ENCODE measurements around the gene ZFAND2A.
A peak's percentile ranks its signal among the peaks of the same experiment; 100 is the strongest.
"Not testable (repeated sequence)": the region's sequence is repeated elsewhere in the genome, so short reads cannot be mapped to it uniquely, and the experiment has no call there.

The ZFAND2A gene

DNA sequence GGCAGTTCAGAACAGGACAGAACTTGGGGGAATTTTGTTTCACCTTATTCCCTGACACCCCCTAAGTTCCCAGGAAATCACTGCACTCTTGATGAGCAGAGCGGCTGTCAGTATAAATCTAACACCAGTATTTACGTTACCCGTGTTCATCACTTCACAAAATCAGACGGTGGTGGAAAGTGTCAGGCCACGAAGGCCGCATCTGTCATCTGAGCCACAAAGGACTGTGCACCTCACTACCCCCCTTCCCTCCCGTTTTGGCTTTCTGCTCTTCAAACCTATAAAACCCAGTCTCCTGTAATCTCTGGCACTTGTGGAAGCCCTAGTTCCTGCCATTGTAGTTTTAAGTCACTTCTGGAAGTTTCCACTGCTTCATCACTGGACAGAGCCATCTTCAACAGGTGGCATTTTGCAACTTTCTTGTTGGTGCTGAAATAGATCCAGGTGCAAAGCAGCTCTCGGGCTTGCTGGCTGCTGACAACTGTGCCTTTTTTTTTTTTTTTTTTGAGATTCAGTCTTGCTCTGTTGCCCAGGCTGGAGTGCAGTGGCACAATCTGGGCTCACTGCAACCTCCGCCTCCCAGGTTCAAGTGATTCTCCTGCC is 9.5 kb downstream of the ZFAND2A start:
- DNase-seq: no peak

DNA sequence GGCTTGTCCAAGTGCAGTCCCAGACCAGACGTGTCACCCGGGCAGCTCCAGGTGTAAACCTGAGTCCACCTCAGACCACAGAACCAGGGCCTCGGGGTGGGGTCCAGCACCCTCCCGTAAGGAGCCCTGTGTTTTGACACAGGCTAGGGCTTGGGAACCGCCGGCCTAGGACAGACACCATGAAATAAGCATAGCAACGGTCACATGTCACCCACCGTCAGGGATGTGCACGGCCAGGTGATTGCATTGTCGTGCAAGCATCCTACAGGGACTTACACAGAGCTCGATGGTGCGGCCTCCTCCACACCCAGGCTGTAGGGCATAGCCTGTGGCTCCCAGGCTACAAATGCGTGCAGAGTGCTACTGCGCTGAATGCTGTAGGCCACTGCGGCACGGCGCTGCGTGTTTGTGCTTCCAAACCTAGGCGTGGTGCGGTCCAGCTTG is 10.6 kb downstream of the ZFAND2A start:
- no peak for DNase-seq

DNA sequence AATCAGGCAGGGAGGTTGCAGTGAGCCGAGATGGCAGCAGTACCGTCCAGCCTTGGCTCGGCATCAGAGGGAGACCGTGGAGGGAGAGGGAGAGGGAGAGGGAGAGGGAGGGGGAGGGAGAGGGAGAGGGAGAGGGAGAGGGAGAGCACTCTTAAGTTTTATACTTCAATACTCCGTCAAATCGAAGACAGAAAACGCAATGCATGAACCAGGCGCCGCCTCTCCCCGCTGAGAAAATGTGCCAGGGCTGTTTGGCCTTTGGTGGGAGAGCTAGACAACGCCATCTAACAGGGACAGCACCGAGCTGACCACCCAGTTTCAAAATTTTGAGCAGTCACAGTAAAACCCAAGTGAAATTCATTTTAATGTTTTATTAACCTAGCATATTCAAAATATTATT is 12.1 kb downstream of the ZFAND2A start:
- not testable (repeated sequence) for DNase-seq

DNA sequence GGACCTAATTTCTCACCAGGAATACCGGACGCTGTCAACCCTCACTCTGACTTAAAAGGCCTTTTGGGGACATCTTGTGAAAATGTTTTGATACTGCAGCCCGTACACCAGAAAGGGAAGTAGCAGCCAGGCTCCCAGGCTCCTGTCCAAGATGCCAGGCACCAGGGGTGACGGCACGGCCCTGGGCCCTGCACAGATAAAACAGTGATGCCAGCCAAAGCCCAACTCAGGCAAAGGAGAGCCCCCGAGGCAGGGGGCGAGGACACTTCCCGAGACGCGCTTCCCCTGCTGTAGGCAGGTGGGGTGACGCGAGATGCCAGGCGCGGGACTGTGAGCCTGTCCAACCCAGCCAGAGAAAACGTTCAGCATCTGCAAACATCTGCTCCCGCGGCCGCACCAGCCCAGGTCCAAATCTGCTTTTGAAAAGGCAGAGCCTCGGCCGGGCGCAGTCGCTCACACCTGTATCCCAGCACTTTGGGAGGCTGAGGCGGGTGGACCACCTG is 15.7 kb downstream of the ZFAND2A start:
- DNase-seq: peak in 6 of 14 donors; percentile 11 to 76 (median 27)

DNA sequence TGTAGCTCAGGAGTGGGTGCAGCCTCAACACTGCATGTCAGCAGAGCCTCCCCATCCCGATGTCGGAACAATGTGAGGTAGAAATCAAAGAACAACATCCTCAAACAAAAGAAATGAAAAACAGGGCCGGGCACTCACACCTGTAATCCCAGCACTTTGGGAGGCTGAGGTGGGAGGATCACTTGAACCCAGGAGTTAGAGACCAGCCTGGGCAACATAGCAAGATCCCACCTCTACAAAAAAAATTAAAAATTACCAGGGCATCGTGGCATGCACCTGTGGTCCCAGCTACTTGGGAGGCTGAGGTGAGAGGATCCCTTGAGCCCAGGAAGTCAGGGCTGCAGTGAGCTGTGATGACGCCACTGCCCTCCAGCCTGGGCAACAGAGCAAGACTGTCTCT is 17.0 kb downstream of the ZFAND2A start:
- not testable (repeated sequence) for DNase-seq

DNA sequence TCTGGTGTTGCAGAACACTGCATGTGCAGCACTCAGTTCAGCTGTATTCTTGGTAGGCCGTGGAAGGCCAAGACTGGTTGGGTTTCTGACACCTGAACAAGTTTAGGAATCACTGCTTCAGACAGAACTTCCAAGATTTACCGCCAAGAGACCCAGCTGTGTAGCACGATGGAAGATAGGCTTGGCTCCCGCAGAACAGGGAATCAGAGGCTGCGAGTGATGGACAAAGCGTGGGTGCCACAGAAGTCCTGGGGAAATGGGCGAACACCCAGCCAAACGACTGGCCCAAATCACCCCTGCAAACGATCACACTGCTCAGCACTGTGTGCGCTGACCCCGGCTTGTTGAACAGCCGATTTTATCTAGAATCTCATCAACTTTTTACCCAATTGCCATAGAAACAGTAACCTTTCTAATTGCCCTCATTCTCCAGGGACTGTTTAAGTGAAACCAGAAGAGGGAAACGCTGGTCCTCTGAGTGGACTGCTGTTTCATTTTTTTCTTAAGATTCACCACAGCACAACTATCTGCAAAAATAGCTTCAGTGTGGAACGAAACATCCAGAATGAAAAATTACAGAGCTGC is 17.9 kb downstream of the ZFAND2A start:
- no peak for DNase-seq

DNA sequence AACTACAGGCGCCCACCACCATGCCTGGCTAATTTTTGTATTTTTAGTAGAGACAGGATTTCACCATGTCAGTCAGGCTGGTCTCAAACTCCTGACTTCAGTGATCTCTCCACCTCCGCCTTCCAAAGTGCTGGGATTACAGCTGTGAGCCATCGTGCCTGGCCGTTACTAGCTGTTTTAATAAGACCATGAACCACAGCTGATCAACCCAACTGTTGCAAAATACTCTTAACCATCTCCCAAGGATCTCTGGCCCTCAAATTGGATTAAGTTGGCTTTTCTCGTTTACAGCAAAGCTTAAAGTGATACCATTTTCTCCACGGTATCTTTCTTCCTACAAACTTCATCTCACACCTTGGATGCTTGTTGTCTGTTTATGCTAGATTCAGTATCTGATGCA is 18.3 kb downstream of the ZFAND2A start:
- DNase-seq: no peak

DNA sequence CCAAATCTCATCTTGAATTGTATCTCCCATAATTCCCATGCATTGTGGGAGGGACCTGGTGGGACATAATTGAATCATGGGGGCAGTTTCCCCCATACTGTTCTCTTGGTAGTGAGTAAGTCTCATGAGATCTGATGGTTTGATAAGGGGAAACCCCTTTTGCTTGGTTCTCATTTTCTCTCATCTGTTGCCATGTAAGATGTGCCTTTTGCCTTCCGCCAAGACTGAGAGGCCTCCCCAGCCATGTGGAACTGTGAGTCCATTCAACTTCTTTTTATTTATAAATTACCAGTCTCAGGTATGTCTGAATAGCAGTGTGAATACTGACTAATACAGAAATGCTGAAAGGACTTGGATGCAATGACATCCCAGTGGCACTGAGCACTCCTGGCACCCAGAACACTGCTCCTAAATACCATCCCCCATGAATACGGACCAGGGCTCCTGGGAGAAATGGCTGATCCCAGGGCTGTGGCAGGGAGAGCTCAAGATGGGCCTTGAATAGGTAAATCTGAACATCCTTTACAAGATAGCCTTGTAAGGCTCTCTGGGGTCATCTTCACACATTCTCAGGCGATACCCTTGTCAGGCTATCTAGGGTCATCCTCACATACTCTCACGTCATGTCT is 19.4 kb downstream of the ZFAND2A start:
- no peak for DNase-seq

DNA sequence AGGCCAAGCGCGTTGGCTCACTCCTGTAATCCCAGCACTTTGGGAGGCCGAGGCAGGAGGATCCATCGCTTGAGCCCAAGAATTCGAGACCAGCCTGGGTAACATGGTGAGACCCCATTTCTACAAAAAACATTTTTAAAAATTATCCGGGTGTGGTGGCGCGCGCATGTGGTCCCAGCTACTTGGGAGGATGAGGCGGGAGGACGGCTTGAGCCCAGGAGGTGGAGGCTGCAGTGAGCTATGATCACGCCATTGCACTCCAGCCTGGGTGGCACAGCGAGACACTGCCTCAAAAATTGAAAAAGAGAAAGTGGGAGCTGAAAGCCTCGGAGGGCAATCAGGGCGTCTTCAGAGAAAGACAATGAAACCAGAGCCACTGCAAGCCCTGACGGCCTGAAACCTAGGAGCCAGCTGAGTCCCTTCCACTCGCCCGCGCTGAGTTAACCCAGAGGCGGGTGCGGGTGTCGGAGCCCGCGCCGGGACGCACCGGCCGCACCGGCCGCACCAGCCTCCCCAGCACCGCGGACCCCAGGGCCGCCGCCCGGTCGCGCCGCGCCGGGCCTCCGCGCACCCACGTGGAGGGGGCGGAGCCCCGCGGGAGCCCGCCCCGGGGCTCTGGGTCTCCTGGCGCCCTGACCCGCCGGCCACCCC is 22.4 kb downstream of the ZFAND2A start:
- DNase-seq: no peak

DNA sequence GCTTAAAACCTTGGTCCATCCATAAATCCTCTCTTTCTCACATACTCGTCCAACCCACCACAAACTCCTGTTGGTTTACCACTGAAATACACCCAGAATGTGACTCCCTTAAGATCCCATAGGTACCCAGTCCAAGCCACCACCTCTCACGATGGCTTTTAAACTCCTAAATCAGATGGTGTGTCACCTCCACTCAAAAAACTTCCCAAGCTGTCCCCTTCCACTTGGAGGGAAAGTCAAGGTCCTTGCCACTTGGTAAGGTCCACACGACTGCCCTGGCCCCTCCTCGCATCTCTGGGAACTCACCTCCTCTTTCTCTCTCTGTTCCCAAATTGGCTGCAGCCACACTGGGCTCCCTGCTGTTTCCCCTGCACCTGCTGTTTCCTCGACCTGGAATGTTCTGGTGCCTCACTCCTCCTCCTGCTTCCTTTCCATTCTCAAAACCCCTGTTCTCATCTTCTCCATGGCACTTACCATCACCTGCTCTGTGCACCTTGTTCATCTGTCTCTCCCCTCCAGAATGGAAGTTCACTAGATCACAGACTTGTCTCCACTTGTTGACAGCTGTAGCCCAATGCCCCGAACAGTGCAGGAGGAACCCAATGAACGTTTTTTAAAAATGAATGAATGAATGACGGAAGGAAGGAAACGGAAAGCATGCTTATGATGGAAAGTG is 23.0 kb downstream of the ZFAND2A start:
- DNase-seq: peak in 1 of 14 donors; percentile 17

DNA sequence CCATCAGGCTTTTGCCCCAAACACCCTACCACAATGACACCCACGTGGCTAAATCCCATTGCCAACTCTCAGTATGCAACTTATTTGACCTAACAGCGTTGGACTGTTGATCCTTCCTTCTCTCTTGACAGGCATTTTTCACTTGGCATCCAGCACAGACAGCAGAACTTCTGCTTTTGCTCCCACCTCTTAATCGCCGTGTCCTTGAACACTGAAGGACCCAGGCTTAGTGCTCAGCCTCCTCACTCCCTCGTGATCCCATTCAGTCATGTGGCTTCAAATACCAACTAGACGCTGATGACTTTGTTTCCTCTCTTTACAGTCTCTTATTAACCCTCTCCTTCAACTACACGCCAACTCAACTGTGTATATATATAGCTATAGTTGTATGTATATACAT is 25.0 kb downstream of the ZFAND2A start:
- DNase-seq: no peak

DNA sequence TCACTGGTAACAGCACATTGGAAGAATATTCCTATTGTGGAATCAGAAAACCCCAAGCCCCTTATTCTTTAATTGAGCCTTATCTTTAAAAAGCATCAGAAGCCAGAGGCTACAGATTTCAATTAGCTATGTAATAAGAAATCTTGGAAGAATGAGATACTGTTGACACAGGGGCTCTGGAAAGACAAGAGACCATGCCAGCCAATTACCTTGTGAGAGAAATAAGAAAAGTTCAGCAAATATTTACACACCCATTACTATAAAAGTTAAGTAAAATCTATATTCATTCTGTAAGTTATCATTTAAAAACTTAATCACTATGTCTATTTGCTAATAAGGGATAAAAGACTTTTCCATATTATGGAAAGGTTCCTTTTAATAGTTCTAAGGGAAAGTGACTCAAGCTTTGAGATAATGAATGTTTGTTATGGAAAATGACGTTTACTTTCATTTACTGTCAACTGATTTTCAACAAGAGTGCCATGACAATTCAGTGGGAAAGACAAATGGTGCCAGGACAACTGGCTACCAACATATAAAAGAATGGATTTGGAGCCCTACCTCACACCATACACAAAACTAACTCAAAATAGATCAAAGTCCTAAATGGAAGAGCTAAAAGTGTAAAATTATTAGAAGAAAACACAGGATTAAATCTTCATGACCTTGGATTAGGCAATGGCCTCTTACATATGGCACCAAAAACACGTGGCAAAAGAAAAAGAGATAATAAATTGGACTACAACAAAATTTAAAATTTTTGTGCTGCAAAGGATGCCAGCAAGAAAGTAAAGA is 28.3 kb downstream of the ZFAND2A start:
- no peak for DNase-seq

DNA sequence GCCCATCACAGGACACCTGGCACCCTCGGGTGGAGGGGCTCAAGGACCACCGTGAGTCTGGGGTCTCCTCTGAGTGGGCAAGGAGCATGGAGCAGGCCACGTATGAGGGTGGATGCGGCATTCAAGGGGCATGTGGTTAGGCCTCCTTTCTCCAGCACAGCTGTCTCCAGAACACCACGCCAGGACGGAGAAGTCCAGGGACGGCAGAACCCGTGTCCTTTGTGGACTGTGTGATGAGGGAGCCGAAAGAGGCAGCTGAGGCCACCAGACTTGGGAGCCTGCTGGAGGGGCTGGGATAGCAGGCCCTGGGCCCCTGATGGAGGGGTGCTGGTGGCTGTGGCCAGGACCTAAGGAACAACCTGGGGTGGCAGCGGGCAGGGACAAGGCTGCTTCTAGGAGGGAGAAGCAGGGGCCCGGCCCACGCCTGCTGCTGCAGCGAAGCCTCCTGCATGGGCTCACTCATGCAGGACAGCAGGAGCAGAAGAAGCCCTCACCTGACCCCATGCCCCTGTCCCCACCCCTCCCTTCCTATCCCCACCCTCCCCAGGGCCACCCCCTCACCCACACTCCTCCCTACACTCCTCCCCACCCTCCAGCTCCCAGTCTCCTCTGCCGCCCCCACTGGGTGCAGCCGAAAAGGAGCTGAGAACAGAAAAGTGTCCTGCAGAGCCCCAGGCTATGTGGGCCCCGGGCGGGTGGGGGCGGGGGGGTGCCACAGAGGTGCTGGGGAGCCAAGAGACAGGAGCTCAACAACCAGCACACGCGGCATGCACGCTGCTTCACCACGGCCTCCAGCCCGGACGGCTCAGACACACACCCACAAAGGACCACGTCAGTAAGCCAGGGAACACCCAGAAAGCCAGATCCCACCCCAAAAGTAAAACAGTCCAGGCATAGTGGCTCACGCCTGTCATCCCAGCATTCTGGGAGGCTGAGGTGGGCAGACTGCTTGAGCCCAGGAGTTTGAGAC is 29.7 kb downstream of the ZFAND2A start:
- no peak for DNase-seq

DNA sequence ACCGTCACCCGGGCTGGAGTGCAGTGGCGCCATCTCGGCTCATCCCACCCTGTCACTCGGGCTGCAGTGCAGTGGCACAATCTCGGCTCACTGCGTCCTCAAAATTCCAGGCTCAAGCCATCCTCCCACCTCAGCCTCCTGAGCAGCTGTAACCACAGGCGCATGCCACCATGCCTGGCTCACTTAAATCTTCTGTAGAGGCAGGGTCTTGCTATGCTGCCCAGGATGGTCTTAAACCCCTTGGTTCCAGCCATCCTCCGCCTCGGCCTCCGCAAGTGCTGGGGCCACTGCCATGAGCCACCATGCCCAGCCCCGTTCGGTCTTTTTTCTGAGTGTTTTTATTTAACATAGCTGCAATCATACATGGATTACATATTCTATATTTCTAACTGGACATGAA is 30.6 kb downstream of the ZFAND2A start:
- DNase-seq: no peak

DNA sequence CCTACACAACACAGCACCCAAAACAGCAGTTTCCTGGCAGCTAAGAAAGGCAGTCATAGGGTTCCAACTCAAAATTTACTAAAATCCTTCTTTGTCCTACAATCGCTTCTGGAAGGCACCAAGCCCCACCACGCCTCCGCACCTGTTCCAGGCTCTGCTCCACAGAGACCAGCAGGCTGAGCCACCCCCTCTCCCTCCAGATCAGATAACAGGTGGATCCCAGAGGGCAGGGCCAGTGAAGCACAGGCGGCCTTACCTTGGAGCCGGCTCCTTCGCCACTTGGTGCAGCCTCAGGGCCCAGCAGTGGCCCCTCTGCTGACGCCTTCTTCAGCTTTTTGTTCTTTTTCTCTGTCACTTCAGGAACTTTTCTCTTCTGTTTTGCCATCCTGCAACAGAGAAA is 33.0 kb downstream of the ZFAND2A start:
- DNase-seq: no peak

DNA sequence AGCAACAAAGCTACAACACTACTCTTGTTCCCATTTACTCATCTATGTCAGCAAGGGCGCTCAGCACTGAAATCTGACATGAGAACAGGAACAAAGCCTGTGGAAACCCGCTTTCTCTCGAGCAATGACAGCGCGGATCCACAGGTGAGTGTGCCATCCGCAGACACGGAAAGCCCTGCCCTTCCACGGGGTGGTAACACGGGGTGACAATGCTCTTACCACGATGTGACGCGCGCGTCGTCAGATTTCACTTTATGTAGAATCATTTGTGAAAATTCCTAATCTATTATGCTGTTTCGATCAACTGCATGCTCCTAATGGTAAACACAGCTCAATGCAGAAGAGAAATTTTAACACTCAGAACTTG is 34.4 kb downstream of the ZFAND2A start:
- DNase-seq: no peak

DNA sequence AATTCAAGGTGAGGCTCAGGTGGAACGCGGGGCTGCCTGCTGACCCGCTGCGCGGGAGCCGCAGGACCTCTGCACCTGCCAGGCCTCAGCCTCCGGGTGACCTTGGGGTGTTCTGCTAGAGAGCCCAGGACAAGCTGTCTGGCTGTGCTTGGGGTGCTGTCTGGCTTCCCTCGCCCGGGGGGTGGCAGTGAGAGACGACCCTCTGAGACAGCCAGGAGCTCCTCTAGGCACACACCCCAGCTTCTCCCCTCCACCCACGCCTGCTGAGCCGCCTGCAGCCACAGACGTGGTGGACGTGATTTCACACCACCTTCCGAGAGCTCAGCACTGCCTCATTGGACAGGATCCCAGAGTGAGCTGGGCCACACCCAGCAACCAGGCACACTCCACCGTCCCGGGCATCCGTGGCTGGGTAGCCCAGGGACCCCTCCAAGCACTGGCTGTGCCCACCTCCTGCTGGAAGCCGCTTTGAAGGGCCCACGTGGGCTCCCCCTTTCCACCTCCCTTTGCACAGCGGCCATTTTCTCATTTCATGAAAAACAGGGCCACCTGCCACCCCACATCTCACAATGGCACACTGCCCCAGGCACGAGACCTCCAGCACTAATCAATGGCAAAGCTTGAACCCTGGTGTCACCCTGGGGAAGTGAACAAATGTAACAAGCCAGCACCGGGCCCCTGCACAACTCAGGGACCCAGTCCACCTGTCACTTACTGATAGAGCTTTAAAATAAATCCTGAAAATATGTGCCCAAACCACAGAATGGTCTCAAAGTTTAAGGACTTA is 35.0 kb downstream of the ZFAND2A start:
- DNase-seq: no peak

DNA sequence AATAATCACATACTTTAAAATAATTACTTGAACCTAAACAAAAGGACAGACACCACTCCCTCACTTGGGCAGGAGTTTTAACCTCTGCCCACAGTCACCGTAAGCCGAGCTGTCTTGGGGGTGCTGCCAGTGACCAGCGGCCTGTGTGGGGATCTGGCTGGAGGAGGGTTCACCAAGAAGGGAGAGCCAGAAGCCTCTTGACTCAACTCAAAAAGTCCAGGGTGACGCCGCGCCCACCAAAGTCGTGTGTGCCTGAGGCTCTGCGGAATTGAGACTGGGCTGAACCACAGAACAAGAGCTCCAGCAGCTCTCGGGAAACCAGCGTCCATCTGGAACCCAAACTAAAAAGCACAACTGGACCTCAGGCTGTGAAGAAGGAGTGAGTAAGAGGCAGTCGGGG is 35.8 kb downstream of the ZFAND2A start:
- DNase-seq: peak in 4 of 14 donors; percentile 37 to 51 (median 44)

DNA sequence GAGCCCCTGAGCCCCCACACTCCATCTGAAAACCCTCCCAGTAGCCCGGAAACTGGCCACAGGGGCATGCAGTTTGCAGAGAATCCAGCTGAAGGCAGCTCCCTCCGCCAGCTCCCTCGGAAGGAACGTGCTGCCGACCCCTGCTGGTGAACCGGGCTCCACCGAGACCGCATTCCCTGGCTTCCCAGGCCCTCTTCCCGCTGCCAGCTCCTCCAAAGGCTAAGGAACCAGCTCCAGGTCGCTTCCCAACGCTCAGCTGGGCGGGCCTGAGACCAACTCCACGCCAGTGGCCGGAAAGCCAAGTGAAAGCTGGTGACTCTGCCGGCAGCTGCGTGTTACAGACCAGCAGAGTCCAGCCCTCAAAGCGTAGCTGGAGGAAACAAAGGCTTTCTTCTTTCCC is 36.3 kb downstream of the ZFAND2A start:
- DNase-seq: peak in 13 of 14 donors; percentile 22 to 85 (median 60)

All from C1 segment of cervical spinal cord (tissue), 14 donors.